Naive thymus-derived CD4-positive, alpha-beta T cell (primary cell): ENCODE data around the gene RACK1. TPM values are rescaled to one million over a fixed set of nuclear protein-coding genes. Genes with fewer than 3 reads are reported as not detected.

Experiments
- ATAC-seq: fragments of 150-1000 bp; cut with Tn5 transposase; 2 replicates; pipeline ENCODE4 v1.10.0; 2021; ENCODE audit warnings: mild to moderate bottlenecking, moderate library complexity
- CTCF ChIA-PET: fragments of 350-600 bp; sonication (Branson Sonifier 250); formaldehyde crosslinking; loops from one replicate; lab custom pipeline; 2021; ENCODE audit warnings: antibody characterized with exemption; lab: Charles Lee
- POLR2A ChIA-PET: fragments of 350-600 bp; sonication (Branson Sonifier 250); formaldehyde crosslinking; loops from one replicate; lab custom pipeline; 2021; ENCODE audit warnings: antibody characterized with exemption, inconsistent platforms; lab: Charles Lee
- DNase-seq, 9 donors: peaks; one replicate each; pipeline versions ENCODE4 v3.0.0 to v3.0.0-alpha.2; 2020 to 2022; ENCODE audit warnings: mixed read lengths in 1 of 9
- H3K27ac ChIP-seq: one replicate; pipeline ENCODE4 v1.7.0; 2013; ENCODE audit warnings: mild to moderate bottlenecking, low read depth, low read length, moderate library complexity
- H3K27me3 ChIP-seq, 2 donors: one replicate each; pipeline ENCODE4 v1.7.0; 2013; ENCODE audit warnings: low read length in 2 of 2, mild to moderate bottlenecking in 2 of 2, moderate library complexity in 2 of 2; ENCODE audit not compliant: control insufficient read depth in 2 of 2, insufficient read depth in 2 of 2
- H3K36me3 ChIP-seq, 3 experiments: 1 replicate in 2 of 3; 2 replicates in 1 of 3; pipeline ENCODE4 v1.7.0; 2013; ENCODE audit warnings: low read length in 3 of 3, mild to moderate bottlenecking in 3 of 3, moderate library complexity in 1 of 3; ENCODE audit not compliant: insufficient read depth in 3 of 3, control insufficient read depth in 2 of 3
- H3K4me1 ChIP-seq, 2 donors: one replicate each; pipeline ENCODE4 v1.7.0; 2013; ENCODE audit warnings: low read length in 2 of 2, mild to moderate bottlenecking in 2 of 2, moderate library complexity in 1 of 2; ENCODE audit not compliant: control insufficient read depth in 2 of 2, insufficient read depth in 2 of 2
- H3K4me3 ChIP-seq: 2 replicates; pipeline ENCODE4 v1.7.0; 2013; ENCODE audit warnings: mild to moderate bottlenecking, low read length
- H3K9me3 ChIP-seq, 3 experiments: 1 replicate in 2 of 3; 2 replicates in 1 of 3; pipeline ENCODE4 v1.7.0; 2013; ENCODE audit warnings: low read length in 3 of 3; ENCODE audit not compliant: control insufficient read depth in 2 of 3
- H3K27ac Mint-ChIP-seq, 9 donors: one replicate each; pipeline ENCODE4 v1.8.0; 2020 to 2022; ENCODE audit warnings: mixed read lengths in 9 of 9, mild to moderate bottlenecking in 8 of 9, moderate library complexity in 5 of 9, inconsistent platforms in 2 of 9
- H3K27me3 Mint-ChIP-seq, 5 donors: one replicate each; pipeline ENCODE4 v1.8.0; 2021 to 2022; ENCODE audit warnings: mixed read lengths in 5 of 5, mild to moderate bottlenecking in 1 of 5
- H3K36me3 Mint-ChIP-seq, 5 donors: one replicate each; pipeline ENCODE4 v1.8.0; 2020 to 2022; ENCODE audit warnings: mixed read lengths in 5 of 5, mild to moderate bottlenecking in 3 of 5, inconsistent platforms in 1 of 5
- H3K4me1 Mint-ChIP-seq, 7 donors: one replicate each; pipeline ENCODE4 v1.8.0; 2020 to 2022; ENCODE audit warnings: mixed read lengths in 7 of 7, mild to moderate bottlenecking in 3 of 7, inconsistent platforms in 1 of 7
- H3K4me3 Mint-ChIP-seq, 10 donors: one replicate each; pipeline ENCODE4 v1.8.0; 2020 to 2022; ENCODE audit warnings: mild to moderate bottlenecking in 10 of 10, mixed read lengths in 10 of 10, moderate library complexity in 6 of 10, inconsistent platforms in 2 of 10
- H3K9me3 Mint-ChIP-seq, 11 donors: one replicate each; pipeline ENCODE4 v1.8.0; 2020 to 2022; ENCODE audit warnings: mixed read lengths in 11 of 11, mild to moderate bottlenecking in 4 of 11, inconsistent platforms in 1 of 11, moderate library complexity in 1 of 11
- intact Hi-C, 2 donors: fragments of 100-400 bp; cut with micrococcal nuclease; formaldehyde crosslinking; loops; one replicate each; pipeline ENCODE4 v1.15.1; 2023
- polyA plus RNA-seq, 2 donors: library from polyadenylated mRNA; unstranded; fragments of 300-500 nt; fragmentation: Illumina TruSeq; gene quantifications; one replicate each; pipeline ENCODE4 v1.2.3, GENCODE V29; 2021
- total RNA-seq, 6 experiments: library from RNA in 5 of 6; stranded (reverse) in 5 of 6; gene quantifications; 1 replicate in 5 of 6; 2 replicates in 1 of 6; pipeline ENCODE4 v1.2.3 and lab custom pipeline; 2021 to 2026

The RACK1 gene
- total and polyA plus RNA-seq, 7 experiments from 2014 or later: 1,703 to 2,829 (median 2,491) TPM

DNA sequence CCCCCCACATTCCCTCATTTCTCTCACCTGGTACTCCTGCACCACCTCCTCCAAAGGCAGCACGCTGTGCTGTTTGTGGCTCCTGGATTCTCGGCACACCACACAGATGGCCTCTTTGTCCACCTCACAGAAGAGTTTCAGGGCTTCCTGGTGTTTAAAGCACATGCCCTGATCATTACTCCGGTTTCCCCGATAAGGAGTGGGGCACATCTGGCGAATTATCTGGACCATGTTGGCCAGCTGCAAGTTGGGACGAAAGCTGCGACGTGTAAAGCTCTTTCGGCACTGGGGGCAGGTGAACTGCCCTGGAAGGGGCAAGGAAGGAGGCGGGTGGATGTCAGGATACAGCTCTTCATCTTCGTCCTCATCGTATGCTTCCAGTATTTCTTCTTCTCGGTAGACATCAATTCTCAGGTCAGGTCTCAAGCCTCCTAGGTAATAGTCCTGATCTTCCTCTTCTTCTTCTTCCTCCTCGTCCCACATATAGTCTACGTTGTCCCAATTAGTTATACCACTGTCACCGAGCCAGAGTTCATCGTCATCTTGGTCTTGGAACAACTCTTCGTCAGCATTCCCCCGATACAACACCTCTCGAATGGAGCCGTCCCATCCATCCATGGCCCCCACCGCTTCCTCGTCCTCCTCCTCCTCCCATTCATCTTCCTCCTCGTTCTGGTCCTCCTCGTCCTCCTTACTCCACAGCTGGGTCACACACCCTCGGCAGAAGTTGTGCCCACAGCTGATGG lies 16.4 kb upstream of the RACK1 start:
- ChIA-PET POLR2A (interaction anchor here (0.8 to 12.9 kb wide), 19 partner anchors 14 to 456 kb away, joined by 3 to 305 read pairs (median 5); partner anchors contain the start of genes RACK1, TRIM41 and TRIM7), CTCF (interaction anchor here (0.6 to 2.7 kb wide), 5 partner anchors 9 to 76 kb away, joined by 3 to 16 read pairs (median 10); partner anchors contain the start of gene RACK1)
- Mint-ChIP-seq H3K4me3 (peak overlapping the region; percentile 94 to 100 (median 98)), H3K27ac (peak overlapping the region; percentile 95 to 99 (median 98)), H3K4me1 (peaks cover 34 to 65% (median 61%) of the 10 kb centered on the region in 7 donors), H3K36me3 (peaks cover 0 to 39% (median 25%) of the 10 kb centered on the region in 5 donors), H3K9me3 (no peaks in the 10 kb centered on the region), H3K27me3 (no peaks in the 10 kb centered on the region)
- peaks cover 31 to 39% of the 10 kb centered on the region in 2 donors for H3K4me1 ChIP-seq
- DNase-seq (peak in 1 of 9 donors; percentile 20), ATAC-seq (no peak)
- intact Hi-C loops: loop anchor here (2.0 to 10.0 kb wide), 4 partner anchors 399 to 1638 kb away; partner anchors contain the start of genes CNOT6 (in 1 of the 2), HNRNPH1 (in 1 of the 2) and ZFP62 (in 1 of the 2)
- H3K27me3 ChIP-seq: no peaks in the 10 kb centered on the region
- H3K4me3 ChIP-seq: peak overlapping the region; percentile 93
- peaks cover 0 to 24% (median 0%) of the 10 kb centered on the region in 3 experiments for H3K36me3 ChIP-seq
- no peaks in the 10 kb centered on the region for H3K9me3 ChIP-seq
- peak overlapping the region; percentile 97 for H3K27ac ChIP-seq

DNA sequence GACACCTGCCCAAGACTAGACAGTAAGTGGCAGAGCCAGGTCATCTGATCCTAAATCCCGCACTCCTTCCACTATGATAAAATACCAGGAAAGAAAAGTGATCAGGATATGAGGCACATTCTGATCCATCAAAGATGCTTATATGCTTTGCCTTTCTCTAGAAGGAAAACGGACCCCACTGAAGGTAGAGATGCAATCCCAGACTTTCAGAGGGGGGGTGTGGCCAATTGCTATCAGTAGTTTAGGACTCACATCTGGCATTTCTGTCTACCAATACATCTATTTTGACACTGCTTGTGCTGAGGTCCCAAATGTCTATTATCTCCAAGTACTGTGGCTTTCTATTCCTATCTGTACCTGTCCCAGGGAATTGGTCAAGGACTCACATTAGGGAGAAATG lies 15.6 kb upstream of the RACK1 start:
- Histone ChIP-seq H3K27me3 (no peaks in the 10 kb centered on the region), H3K27ac (peak overlapping the region; percentile 97), H3K4me3 (peak overlapping the region; percentile 93), H3K4me1 (peaks cover 31 to 39% of the 10 kb centered on the region in 2 donors), H3K36me3 (peaks cover 0 to 30% (median 0%) of the 10 kb centered on the region in 3 experiments), H3K9me3 (no peaks in the 10 kb centered on the region)
- ChIA-PET POLR2A (interaction anchor here (2.2 to 12.9 kb wide), 7 partner anchors 13 to 74 kb away, joined by 5 to 305 read pairs (median 35); partner anchors contain the start of genes RACK1, TRIM41 and TRIM7), CTCF (interaction anchor here (2.7 kb wide), 1 partner anchor 8 kb away, joined by 11 read pairs; no protein-coding TSS in a partner anchor)
- peaks cover 0 to 41% (median 25%) of the 10 kb centered on the region in 5 donors for H3K36me3 Mint-ChIP-seq
- H3K4me3 Mint-ChIP-seq: peak overlapping the region; percentile 94 to 100 (median 98)
- peak overlapping the region in 8 of 9 donors; percentile 95 to 99 (median 98) for H3K27ac Mint-ChIP-seq
- H3K4me1 Mint-ChIP-seq: peaks cover 41 to 73% (median 69%) of the 10 kb centered on the region in 7 donors
- ATAC-seq (no peak), DNase-seq (peak in 1 of 9 donors; percentile 17)
- H3K27me3 Mint-ChIP-seq: no peaks in the 10 kb centered on the region
- H3K9me3 Mint-ChIP-seq: no peaks in the 10 kb centered on the region
- intact Hi-C loops: no loop called here

DNA sequence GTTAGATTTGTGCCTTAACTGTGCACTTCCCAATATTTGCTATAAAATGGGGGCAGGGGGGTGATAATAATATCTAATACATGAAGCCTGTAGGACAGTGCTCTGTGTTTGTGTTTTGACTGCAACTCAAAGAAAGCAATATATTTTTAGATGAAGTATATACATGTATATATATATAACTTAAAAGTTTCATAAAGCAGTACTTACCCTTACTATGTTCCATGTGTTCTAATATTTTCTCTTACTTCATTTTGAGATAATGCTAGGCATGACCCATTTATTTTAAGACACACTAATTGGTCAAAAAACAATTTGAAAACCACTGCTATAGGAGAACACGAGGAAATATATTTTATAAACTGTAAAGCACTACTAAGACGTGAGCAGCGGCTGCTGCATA lies 14.9 kb upstream of the RACK1 start:
- CTCF ChIA-PET: no interaction called here
- no peak for DNase-seq
- peak overlapping the region; percentile 97 for H3K27ac ChIP-seq

GRCh38 chr5:181255836-181256578 lies 12.3 kb upstream of the RACK1 start:
- intact Hi-C loops: no loop called here
- peak overlapping the region in 5 of 10 donors; percentile 4 to 99 (median 23) for H3K4me3 Mint-ChIP-seq
- Histone ChIP-seq H3K4me1 (peaks cover 28 to 36% of the 10 kb centered on the region in 2 donors), H3K27me3 (no peaks in the 10 kb centered on the region), H3K36me3 (peaks cover 0 to 26% (median 0%) of the 10 kb centered on the region in 3 experiments), H3K9me3 (no peaks in the 10 kb centered on the region), H3K27ac (no peak overlapping the region), H3K4me3 (no peak overlapping the region)
- no peaks in the 10 kb centered on the region for H3K9me3 Mint-ChIP-seq
- H3K27me3 Mint-ChIP-seq: no peaks in the 10 kb centered on the region
- no peak for DNase-seq
- ChIA-PET CTCF (interaction anchor here (0.7 kb wide), 1 partner anchor 12 kb away, joined by 3 read pairs; no protein-coding TSS in a partner anchor), POLR2A (interaction anchor here (0.6 to 12.9 kb wide), 10 partner anchors 9 to 1464 kb away, joined by 3 to 305 read pairs (median 4); partner anchors contain the start of genes RACK1 and TRIM41)
- no peak for ATAC-seq
- H3K4me1 Mint-ChIP-seq: peaks cover 47 to 84% (median 77%) of the 10 kb centered on the region in 7 donors
- H3K36me3 Mint-ChIP-seq: peaks cover 0 to 41% (median 19%) of the 10 kb centered on the region in 5 donors
- H3K27ac Mint-ChIP-seq: peak overlapping the region in 7 of 9 donors; percentile 7 to 74 (median 65)

More for the DNA sequence above, 14.9 kb upstream of the RACK1 start:
- Mint-ChIP-seq H3K9me3 (no peaks in the 10 kb centered on the region), H3K4me1 (peaks cover 41 to 72% (median 68%) of the 10 kb centered on the region in 7 donors), H3K27me3 (no peaks in the 10 kb centered on the region), H3K4me3 (peak overlapping the region; percentile 94 to 100 (median 98)), H3K36me3 (peaks cover 0 to 38% (median 21%) of the 10 kb centered on the region in 5 donors), H3K27ac (peak overlapping the region in 8 of 9 donors; percentile 58 to 99 (median 98))
- no peak for ATAC-seq
- intact Hi-C loops: no loop called here
- Histone ChIP-seq H3K36me3 (peaks cover 0 to 29% (median 0%) of the 10 kb centered on the region in 3 experiments), H3K4me3 (peak overlapping the region; percentile 93), H3K9me3 (no peaks in the 10 kb centered on the region), H3K27me3 (no peaks in the 10 kb centered on the region), H3K4me1 (peaks cover 31 to 39% of the 10 kb centered on the region in 2 donors)
- POLR2A ChIA-PET: interaction anchor here (0.6 to 12.9 kb wide), 4 partner anchors 12 to 68 kb away, joined by 3 to 305 read pairs (median 144); partner anchors contain the start of genes RACK1 and TRIM41

- ATAC-seq: no peak
- CTCF ChIA-PET: interaction anchor here (0.8 kb wide), 1 partner anchor 48 kb away, joined by 3 read pairs; no protein-coding TSS in a partner anchor
- H3K4me3 Mint-ChIP-seq: peak overlapping the region in 3 of 10 donors; percentile 3 to 99 (median 23)
Observed at GRCh38 chr5:181255276-181255675, 11.6 kb upstream of the RACK1 start.

More at GRCh38 chr5:181255276-181255675, 11.6 kb upstream of the RACK1 start:
- Mint-ChIP-seq H3K9me3 (no peaks in the 10 kb centered on the region), H3K4me1 (peaks cover 42 to 84% (median 74%) of the 10 kb centered on the region in 7 donors), H3K27me3 (no peaks in the 10 kb centered on the region), H3K36me3 (peaks cover 0 to 36% (median 19%) of the 10 kb centered on the region in 5 donors), H3K27ac (peak overlapping the region in 6 of 9 donors; percentile 7 to 74 (median 66))
- no peak for DNase-seq
- H3K4me1 ChIP-seq: peaks cover 28 to 36% of the 10 kb centered on the region in 2 donors
- POLR2A ChIA-PET: interaction anchor here (0.7 to 12.9 kb wide), 5 partner anchors 9 to 67 kb away, joined by 3 to 305 read pairs (median 4); partner anchors contain the start of genes RACK1 and TRIM41
- no peak overlapping the region for H3K27ac ChIP-seq
- intact Hi-C loops: no loop called here
- H3K9me3 ChIP-seq: no peaks in the 10 kb centered on the region
- H3K27me3 ChIP-seq: no peaks in the 10 kb centered on the region
- peaks cover 0 to 20% (median 0%) of the 10 kb centered on the region in 3 experiments for H3K36me3 ChIP-seq
- H3K4me3 ChIP-seq: no peak overlapping the region
